ENCODE data around the gene HSPB8. TPM values are rescaled to one million over a fixed set of nuclear protein-coding genes. Genes with fewer than 3 reads are reported as not detected.

Gene HSPB8, protein sequence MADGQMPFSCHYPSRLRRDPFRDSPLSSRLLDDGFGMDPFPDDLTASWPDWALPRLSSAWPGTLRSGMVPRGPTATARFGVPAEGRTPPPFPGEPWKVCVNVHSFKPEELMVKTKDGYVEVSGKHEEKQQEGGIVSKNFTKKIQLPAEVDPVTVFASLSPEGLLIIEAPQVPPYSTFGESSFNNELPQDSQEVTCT
- total RNA-seq = 37.9 and 38.7 TPM in 2 replicates
- long read RNA-seq, transcript HSPB8-201 (3 exons, 2,152 nt) = major isoform, 215 of 220 reads
- long read RNA-seq, partial matches to known transcripts = 0 of 220 reads
- long read RNA-seq, other reads (novel, unspliced or antisense) = 5 of 220 reads

DNA sequence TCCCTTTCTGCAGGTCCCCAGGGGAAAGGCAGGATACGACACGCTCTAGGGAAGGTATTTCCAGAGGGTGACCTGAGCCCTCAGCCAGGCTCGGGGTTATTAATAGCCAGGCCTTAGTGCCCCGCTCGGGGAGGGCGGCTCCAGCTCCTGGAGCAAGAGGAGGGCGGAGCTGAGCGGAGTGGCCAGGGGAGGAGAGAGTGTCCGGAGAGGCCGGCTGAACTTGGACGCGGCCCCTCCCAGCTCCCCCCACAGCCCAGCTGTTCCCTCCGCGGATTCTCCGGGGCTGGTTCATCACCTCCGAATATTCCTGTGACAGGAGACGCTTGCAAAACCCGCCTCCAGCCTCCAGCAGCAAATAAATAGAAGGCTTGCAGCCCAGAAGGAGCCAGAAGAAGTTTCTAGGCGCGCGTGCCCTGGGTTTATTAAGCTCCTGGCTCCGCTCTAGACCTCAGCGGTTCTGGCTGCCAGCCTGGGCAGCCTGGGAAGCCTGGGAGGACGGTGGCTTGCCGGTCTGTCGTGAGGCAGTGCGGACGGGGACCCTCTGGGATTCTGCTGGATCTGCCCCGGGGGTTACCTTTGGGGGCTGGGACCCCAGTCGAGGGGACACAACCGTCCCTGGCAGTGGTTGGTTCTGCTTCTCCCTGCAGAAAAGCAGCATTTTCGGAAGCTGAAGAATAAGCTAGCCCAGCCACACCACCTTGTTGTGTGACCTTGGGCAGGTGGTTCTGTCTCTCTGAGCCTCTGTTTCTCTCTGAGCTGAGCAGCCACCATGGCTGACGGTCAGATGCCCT is at the start of gene HSPB8:
TSS of gene HSPB8 (plus strand) at position 388 of the 791 bp plus-strand sequence. CDS start at position 770, 382 bp downstream.
- peaks cover 3% of the 10 kb centered on the region for H3K27me3 Mint-ChIP-seq
- peak; percentile 68 for DNase-seq (ENCODE audit: low spot score, unreplicated experiment)
- peaks cover 46% of the 10 kb centered on the region for H3K4me1 Mint-ChIP-seq (ENCODE audit: low read depth)
- no peaks in the 10 kb centered on the region for H3K36me3 Mint-ChIP-seq (ENCODE audit: insufficient read depth)
- H3K9me3 Mint-ChIP-seq (ENCODE audit: low read depth) = no peaks in the 10 kb centered on the region
- TF ChIP-seq, protein P1, sequence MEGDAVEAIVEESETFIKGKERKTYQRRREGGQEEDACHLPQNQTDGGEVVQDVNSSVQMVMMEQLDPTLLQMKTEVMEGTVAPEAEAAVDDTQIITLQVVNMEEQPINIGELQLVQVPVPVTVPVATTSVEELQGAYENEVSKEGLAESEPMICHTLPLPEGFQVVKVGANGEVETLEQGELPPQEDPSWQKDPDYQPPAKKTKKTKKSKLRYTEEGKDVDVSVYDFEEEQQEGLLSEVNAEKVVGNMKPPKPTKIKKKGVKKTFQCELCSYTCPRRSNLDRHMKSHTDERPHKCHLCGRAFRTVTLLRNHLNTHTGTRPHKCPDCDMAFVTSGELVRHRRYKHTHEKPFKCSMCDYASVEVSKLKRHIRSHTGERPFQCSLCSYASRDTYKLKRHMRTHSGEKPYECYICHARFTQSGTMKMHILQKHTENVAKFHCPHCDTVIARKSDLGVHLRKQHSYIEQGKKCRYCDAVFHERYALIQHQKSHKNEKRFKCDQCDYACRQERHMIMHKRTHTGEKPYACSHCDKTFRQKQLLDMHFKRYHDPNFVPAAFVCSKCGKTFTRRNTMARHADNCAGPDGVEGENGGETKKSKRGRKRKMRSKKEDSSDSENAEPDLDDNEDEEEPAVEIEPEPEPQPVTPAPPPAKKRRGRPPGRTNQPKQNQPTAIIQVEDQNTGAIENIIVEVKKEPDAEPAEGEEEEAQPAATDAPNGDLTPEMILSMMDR (IDR thresholded peaks at IDR 0.05; ENCODE audit: unreplicated experiment) = no peak
- peak within 1 kb of the TSS; percentile 71 for H3K4me3 Mint-ChIP-seq (ENCODE audit: low read depth)
- peak within 1 kb of the TSS; percentile 96 for H3K27ac Mint-ChIP-seq

DNA sequence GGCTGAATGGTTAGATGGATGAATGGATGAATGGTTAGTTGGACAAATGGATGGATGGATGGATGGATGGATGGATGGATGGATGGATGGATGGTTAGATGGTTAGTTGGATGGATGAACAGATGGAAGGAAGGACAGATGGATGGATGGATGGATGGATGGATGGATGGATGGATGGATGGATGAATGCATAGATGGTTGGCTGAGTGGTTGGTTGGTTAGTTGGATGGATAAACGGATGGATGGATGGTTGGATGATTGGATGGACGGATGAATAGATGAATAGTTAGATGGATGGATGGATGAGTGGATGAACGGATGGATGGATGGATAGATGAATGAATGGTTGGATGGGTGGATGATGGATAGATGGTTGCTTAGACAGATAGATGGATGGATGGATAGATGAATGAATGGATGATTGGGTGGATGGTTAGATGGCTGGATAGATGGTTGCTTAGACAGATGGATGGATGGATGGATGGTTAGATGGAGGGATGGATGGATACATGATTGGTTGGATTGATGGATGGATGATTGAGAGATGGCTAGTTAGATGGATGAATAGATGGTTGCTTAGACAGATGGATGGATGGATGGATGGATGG is 48.8 kb upstream of the HSPB8 start:
- no peak overlapping the region for H3K27ac Mint-ChIP-seq
- H3K4me3 Mint-ChIP-seq (ENCODE audit: low read depth) = no peak overlapping the region
- no peaks in the 10 kb centered on the region for H3K36me3 Mint-ChIP-seq (ENCODE audit: insufficient read depth)
- DNase-seq (ENCODE audit: low spot score, unreplicated experiment) = no peak
- TF ChIP-seq, protein P1 (IDR thresholded peaks at IDR 0.05; ENCODE audit: unreplicated experiment) = no peak
- H3K9me3 Mint-ChIP-seq (ENCODE audit: low read depth) = peaks cover 9% of the 10 kb centered on the region
- H3K4me1 Mint-ChIP-seq (ENCODE audit: low read depth) = no peaks in the 10 kb centered on the region
- no peaks in the 10 kb centered on the region for H3K27me3 Mint-ChIP-seq

DNA sequence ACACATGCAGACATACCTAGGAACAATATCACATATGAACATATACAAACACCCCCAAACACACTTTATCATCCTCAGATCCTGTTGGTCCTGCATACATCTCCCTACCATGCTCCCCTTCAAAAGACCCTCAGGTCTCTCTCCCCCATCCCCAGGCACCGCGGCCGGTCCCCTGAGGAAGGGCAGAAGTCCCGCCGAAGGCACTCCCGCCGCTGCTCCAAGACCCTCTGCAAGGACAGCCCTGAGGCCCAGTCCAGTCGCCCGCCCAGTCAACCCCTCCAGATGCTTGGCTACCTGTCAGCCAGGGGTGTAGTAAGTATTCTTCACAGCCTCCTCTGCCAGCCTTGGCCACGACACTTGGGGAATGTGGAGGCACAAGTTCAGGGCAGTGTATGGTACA is 48.2 kb upstream of the HSPB8 start:
- TF ChIP-seq, protein P1 (IDR thresholded peaks at IDR 0.05; ENCODE audit: unreplicated experiment) = no peak
- H3K36me3 Mint-ChIP-seq (ENCODE audit: insufficient read depth) = no peaks in the 10 kb centered on the region
- H3K27ac Mint-ChIP-seq = no peak overlapping the region
- no peak overlapping the region for H3K4me3 Mint-ChIP-seq (ENCODE audit: low read depth)
- peaks cover 9% of the 10 kb centered on the region for H3K9me3 Mint-ChIP-seq (ENCODE audit: low read depth)
- H3K4me1 Mint-ChIP-seq (ENCODE audit: low read depth) = no peaks in the 10 kb centered on the region
- H3K27me3 Mint-ChIP-seq = no peaks in the 10 kb centered on the region
- no peak for DNase-seq (ENCODE audit: low spot score, unreplicated experiment)

DNA sequence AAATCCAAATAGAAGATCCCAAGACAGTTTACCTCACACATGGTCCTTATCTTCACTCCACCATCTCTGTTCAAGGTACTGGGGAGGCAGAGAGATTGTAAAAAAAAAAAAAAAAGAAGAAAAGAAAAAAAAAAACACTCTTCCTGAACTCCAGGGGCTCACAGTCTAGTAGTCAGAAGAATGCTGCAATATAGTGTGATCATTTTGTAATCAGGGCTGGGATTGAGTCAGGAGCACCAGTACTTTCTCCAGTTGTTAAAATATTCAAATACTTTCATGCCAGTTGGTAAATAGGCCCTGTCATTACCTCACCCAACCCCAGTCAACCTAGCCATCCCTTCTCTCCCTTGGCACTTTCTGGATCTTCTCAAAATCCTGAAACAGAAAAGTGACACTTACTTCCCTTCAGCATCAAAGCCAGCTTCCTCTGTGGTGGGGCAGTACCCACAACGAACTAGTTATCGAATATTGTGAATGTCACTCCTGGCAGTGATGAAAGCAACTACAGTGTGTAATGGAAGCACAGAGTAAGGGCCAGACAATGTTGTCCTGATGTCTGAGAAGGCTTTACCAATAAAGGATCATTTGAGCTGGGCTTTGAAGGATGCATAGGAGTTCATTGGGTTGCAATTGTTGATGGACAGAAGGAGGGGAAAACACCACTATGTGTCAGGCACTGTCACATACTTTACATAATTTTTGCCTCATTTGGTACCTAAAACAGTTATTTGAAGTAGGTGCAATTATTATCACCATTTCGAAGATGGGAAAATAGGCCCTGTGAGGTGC is 44.3 kb upstream of the HSPB8 start:
- Mint-ChIP-seq H3K9me3 (ENCODE audit: low read depth) (peaks cover 8% of the 10 kb centered on the region), H3K4me1 (ENCODE audit: low read depth) (no peaks in the 10 kb centered on the region), H3K4me3 (ENCODE audit: low read depth) (no peak overlapping the region), H3K27me3 (no peaks in the 10 kb centered on the region), H3K27ac (no peak overlapping the region), H3K36me3 (ENCODE audit: insufficient read depth) (peaks cover 5% of the 10 kb centered on the region)
- TF ChIP-seq, protein P1 (IDR thresholded peaks at IDR 0.05; ENCODE audit: unreplicated experiment) = no peak
- DNase-seq (ENCODE audit: low spot score, unreplicated experiment) = no peak

Measured in progenitor cell of endocrine pancreas (in vitro differentiated cells).